CD4-positive, alpha-beta T cell (primary cell): Measurements from ENCODE around the gene RFC2. TPM values are rescaled to one million over a fixed set of nuclear protein-coding genes. Genes with fewer than 3 reads are reported as not detected.
A peak's percentile ranks its signal among the peaks of the same experiment; 100 is the strongest.

Experiments
- ATAC-seq: fragments of 200-7000 bp; cut with Tn5 transposase; one replicate; pipeline ENCODE4 v1.10.0; 2022; ENCODE audit warnings: mild to moderate bottlenecking; ENCODE audit not compliant: poor library complexity
- CTCF ChIA-PET: fragments of 350-600 bp; sonication (Branson Sonifier 250); formaldehyde crosslinking; loops from one replicate; lab custom pipeline; 2021; ENCODE audit warnings: antibody characterized with exemption, inconsistent platforms; lab: Charles Lee
- POLR2A ChIA-PET: fragments of 350-600 bp; sonication (Branson Sonifier 250); formaldehyde crosslinking; loops from one replicate; lab custom pipeline; 2021; ENCODE audit warnings: antibody characterized with exemption, inconsistent platforms; lab: Charles Lee
- DNase-seq, 14 experiments: peaks; one replicate each; pipeline ENCODE4 v3.0.0-alpha.2; 2013 to 2020; ENCODE audit warnings: mixed read lengths in 2 of 14
- H3K27ac ChIP-seq, 2 donors: one replicate each; pipeline versions ENCODE4 v1.5.1 to v1.7.0; 2013; ENCODE audit warnings: low read length in 2 of 2, low read depth in 1 of 2, mild to moderate bottlenecking in 1 of 2
- H3K27me3 ChIP-seq, 2 experiments: 1 replicate in 1 of 2; 2 replicates in 1 of 2; pipeline versions ENCODE4 v1.6.1 to v1.7.0; 2013; ENCODE audit warnings: low read length in 2 of 2, control low read depth in 1 of 2, mild to moderate bottlenecking in 1 of 2, moderate library complexity in 1 of 2; ENCODE audit not compliant: insufficient read depth in 2 of 2, control insufficient read depth in 1 of 2
- H3K36me3 ChIP-seq: one replicate; pipeline ENCODE4 v1.6.1; 2013; ENCODE audit warnings: low read length, control low read depth; ENCODE audit not compliant: insufficient read depth
- H3K4me1 ChIP-seq: one replicate; pipeline ENCODE4 v1.6.1; 2013; ENCODE audit warnings: low read length, control low read depth; ENCODE audit not compliant: insufficient read depth
- H3K4me3 ChIP-seq: one replicate; pipeline ENCODE4 v1.5.1; 2013; ENCODE audit warnings: mild to moderate bottlenecking, low read length, moderate library complexity
- H3K9me3 ChIP-seq, 2 experiments: 1 replicate in 1 of 2; 2 replicates in 1 of 2; pipeline versions ENCODE4 v1.6.1 to v1.7.0; 2013; ENCODE audit warnings: low read length in 2 of 2, mild to moderate bottlenecking in 2 of 2, control low read depth in 1 of 2, moderate library complexity in 1 of 2; ENCODE audit not compliant: control insufficient read depth in 1 of 2, insufficient read depth in 1 of 2
- H3K27ac Mint-ChIP-seq: one replicate; pipeline ENCODE4 v1.8.0; 2020; ENCODE audit warnings: mixed read lengths
- H3K27me3 Mint-ChIP-seq: one replicate; pipeline ENCODE4 v1.8.0; 2021; ENCODE audit warnings: mixed read lengths
- H3K36me3 Mint-ChIP-seq: one replicate; pipeline ENCODE4 v1.8.0; 2021; ENCODE audit warnings: low read depth, mixed read lengths
- H3K4me1 Mint-ChIP-seq: one replicate; pipeline ENCODE4 v1.8.0; 2021; ENCODE audit warnings: low read depth, mixed read lengths
- H3K4me3 Mint-ChIP-seq: one replicate; pipeline ENCODE4 v1.8.0; 2020; ENCODE audit warnings: mild to moderate bottlenecking, mixed read lengths
- H3K9me3 Mint-ChIP-seq: one replicate; pipeline ENCODE4 v1.8.0; 2020; ENCODE audit warnings: mixed read lengths
- CTCF ChIP-seq: fragments of 200-600 bp; IDR thresholded peaks from one replicate; pipeline ENCODE4 v1.8.0; 2022; ENCODE audit warnings: antibody characterized with exemption, mild to moderate bottlenecking
- intact Hi-C, 2 experiments: fragments of 100-400 bp; cut with DNase I in 1 of 2; cut with micrococcal nuclease in 1 of 2; formaldehyde crosslinking; loops; one replicate each; pipeline versions ENCODE4 v1.15.1 to v1.9.0; 2023 to 2025; cut with DNase I, micrococcal nuclease
- total RNA-seq, 174 experiments: library from RNA in 2 of 174; stranded (reverse) in 2 of 174; gene quantifications; one replicate each; pipeline ENCODE4 v1.2.3 and lab custom pipeline; 2021 to 2026

The RFC2 gene
- total RNA-seq, 2 experiments from 2014 or later: 8.5 to 9.6 TPM

GRCh38 chr7:74193913-74194312, 60.3 kb downstream of the RFC2 start:
- POLR2A ChIA-PET: no interaction called here
- Mint-ChIP-seq H3K27me3 (no peaks in the 10 kb centered on the region), H3K36me3 (peaks cover 85% of the 10 kb centered on the region)

GRCh38 chr7:74193054-74193453, 61.1 kb downstream of the RFC2 start:
- H3K9me3 Mint-ChIP-seq: no peaks in the 10 kb centered on the region
- H3K4me3 Mint-ChIP-seq: no peak overlapping the region
- ChIA-PET CTCF (interaction anchor here (1.2 kb wide), 1 partner anchor 10 kb away, joined by 5 read pairs; no protein-coding TSS in a partner anchor), POLR2A (interaction anchor here (1.0 to 1.2 kb wide), 2 partner anchors 10 to 18 kb away, joined by 3 read pairs; no protein-coding TSS in a partner anchor)
- peaks cover 80% of the 10 kb centered on the region for H3K36me3 ChIP-seq
- no peak for TF ChIP-seq CTCF
- DNase-seq (no peak), ATAC-seq (no peak)
- no peaks in the 10 kb centered on the region for H3K27me3 ChIP-seq
- H3K4me1 Mint-ChIP-seq: peaks cover 14% of the 10 kb centered on the region
- H3K4me1 ChIP-seq: peaks cover 2% of the 10 kb centered on the region
- H3K27ac Mint-ChIP-seq: peak overlapping the region; percentile 9
- no peaks in the 10 kb centered on the region for H3K27me3 Mint-ChIP-seq
- intact Hi-C loops: no loop called here
- peaks cover 93% of the 10 kb centered on the region for H3K36me3 Mint-ChIP-seq
- no peaks in the 10 kb centered on the region for H3K9me3 ChIP-seq
- H3K4me3 ChIP-seq: no peak overlapping the region
- no peak overlapping the region for H3K27ac ChIP-seq

More at GRCh38 chr7:74193913-74194312, 60.3 kb downstream of the RFC2 start:
- intact Hi-C loops: no loop called here
- no peaks in the 10 kb centered on the region for H3K4me1 ChIP-seq
- H3K4me3 ChIP-seq: no peak overlapping the region
- DNase-seq (no peak), ATAC-seq (no peak)
- H3K27me3 ChIP-seq: no peaks in the 10 kb centered on the region
- H3K9me3 Mint-ChIP-seq: no peaks in the 10 kb centered on the region
- no peak overlapping the region for H3K27ac ChIP-seq
- TF ChIP-seq CTCF: no peak
- CTCF ChIA-PET: no interaction called here
- peak overlapping the region; percentile 9 for H3K27ac Mint-ChIP-seq
- no peak overlapping the region for H3K4me3 Mint-ChIP-seq
- no peaks in the 10 kb centered on the region for H3K9me3 ChIP-seq
- peaks cover 72% of the 10 kb centered on the region for H3K36me3 ChIP-seq
- peaks cover 11% of the 10 kb centered on the region for H3K4me1 Mint-ChIP-seq

DNA sequence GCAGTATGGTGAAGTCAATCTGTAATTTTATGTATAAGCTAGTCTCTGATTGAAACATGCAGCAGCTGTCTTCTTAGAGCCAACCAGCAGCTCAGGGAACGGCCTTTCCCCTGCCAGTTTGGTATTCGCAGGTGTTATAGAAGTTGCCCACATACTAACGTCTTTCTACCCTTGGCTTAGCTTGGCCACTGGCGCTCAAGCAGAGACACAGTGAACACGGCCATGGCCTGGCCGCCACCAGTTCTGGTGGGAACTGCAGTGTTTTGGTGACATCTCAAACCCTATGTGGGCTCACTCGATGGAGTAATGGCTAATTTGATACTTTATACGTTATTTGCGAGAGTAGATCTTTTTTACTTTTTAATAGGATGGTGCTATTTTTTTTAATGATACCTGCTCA, 63.0 kb downstream of the RFC2 start:
- H3K36me3 Mint-ChIP-seq: peaks cover 100% of the 10 kb centered on the region
- H3K4me3 ChIP-seq: no peak overlapping the region
- peaks cover 85% of the 10 kb centered on the region for H3K36me3 ChIP-seq
- DNase-seq (no peak), ATAC-seq (no peak)
- no peak for TF ChIP-seq CTCF
- ChIA-PET POLR2A (interaction anchor here (1.1 to 1.5 kb wide), 2 partner anchors 13 to 17 kb away, joined by 3 to 6 read pairs; partner anchors contain the start of gene EIF4H), CTCF (interaction anchor here (1.0 kb wide), 1 partner anchor 15 kb away, joined by 3 read pairs; no protein-coding TSS in a partner anchor)
- intact Hi-C loops: no loop called here
- H3K4me1 Mint-ChIP-seq: peaks cover 32% of the 10 kb centered on the region
- H3K9me3 Mint-ChIP-seq: no peaks in the 10 kb centered on the region
- H3K4me1 ChIP-seq: peaks cover 11% of the 10 kb centered on the region
- H3K27me3 Mint-ChIP-seq: no peaks in the 10 kb centered on the region
- no peaks in the 10 kb centered on the region for H3K27me3 ChIP-seq
- no peak overlapping the region for H3K27ac ChIP-seq
- no peaks in the 10 kb centered on the region for H3K9me3 ChIP-seq
- H3K27ac Mint-ChIP-seq: no peak overlapping the region
- no peak overlapping the region for H3K4me3 Mint-ChIP-seq
